Stimulated activated CD8-positive, alpha-beta memory T cell treated with anti-CD3 and anti-CD28 coated beads, Interleukin-15, amount 100 ng/mL, for 1 hour (primary cell): ENCODE results near the gene SH3BP2.

Source experiments
- DNase-seq: peaks from one replicate; pipeline ENCODE4 v3.0.0-alpha.2; 2020; ENCODE audit warnings: low read depth

SH3BP2 gene

DNA sequence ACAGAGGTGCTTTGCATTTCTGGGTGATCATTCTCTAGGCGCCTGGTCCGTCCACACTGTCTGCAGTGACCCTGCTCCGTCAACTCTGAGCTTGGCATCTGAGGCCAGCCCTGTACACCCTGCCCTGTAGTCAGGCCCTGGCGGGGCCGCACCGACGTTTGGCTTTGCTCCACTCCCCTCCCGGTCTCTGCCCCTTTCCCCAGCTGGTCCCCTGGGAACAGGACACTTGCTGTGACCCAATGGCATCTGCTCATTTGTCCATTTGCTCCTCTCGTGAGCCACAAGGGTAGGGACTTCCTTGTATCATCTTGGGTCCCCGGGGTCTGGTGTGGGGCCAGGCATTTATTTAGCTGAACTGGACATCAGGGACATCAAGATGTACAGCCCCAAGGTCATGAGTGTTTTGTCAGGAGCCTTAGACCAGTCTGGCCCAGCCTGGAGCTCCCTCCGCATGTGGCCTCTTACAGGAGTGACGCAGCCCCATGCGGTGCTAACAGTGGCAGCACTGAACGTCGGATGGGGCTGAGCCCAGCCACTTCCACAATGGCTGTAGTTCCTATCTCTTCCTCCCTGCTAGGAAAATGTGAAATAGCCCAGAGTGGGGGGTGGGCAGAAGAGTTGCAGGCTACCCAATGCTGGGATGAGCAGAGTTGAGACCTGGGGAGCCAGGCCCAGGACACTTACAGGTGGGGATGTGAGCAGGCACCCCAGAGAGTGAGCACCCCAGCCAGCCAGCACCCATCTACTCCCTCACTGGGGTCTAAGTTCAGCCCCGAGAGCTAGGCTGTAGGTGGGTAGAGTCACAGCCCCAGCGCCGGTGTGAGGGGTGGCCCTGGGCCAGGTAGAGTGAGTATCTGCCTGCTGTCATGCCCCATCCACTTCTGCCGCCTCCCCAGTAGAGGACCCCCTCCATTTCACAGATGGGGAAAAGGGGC lies 2.0 kb upstream of the SH3BP2 start:
- no peak for DNase-seq

GRCh38 chr4:2791518-2792395 lies 1.1 kb upstream of the SH3BP2 start:
- no peak for DNase-seq

- DNase-seq = no peak
Measured at GRCh38 chr4:2792396-2792710, 532 bp upstream of the SH3BP2 start.

- no peak for DNase-seq
Measured at GRCh38 chr4:2793586-2794485, 951 bp downstream of the SH3BP2 start.

GRCh38 chr4:2794486-2795299 lies 1.8 kb downstream of the SH3BP2 start:
- no peak for DNase-seq

DNA sequence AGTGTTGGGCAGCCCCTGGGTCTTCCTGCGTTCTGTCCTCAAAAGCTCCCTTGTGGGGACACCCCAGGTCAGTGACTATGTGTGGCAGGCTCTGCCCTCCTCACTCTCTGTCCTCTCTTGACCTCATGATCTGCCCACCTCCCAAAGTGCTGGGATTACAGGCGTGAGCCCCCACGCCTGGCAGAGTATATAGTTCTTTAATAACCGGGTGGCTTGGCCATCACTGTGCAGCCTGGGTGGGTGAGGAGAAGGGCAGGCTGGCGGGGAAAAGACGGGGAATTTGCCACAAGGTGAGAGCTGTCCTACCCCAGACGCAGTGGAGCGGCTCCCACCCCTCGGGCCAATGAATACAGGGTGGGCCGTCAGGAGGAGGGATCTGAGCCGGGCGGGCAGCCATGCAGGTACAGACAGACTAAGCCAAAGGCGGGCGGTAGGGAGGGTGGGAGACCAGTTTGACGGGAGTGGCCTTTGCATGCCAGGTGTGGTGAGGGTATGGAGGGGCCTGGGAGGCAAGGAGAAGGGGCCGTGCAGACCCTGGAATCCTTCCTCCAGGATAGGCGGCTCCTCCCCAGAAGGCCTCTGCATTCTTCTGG lies 2.5 kb downstream of the SH3BP2 start:
- no peak for DNase-seq

DNA sequence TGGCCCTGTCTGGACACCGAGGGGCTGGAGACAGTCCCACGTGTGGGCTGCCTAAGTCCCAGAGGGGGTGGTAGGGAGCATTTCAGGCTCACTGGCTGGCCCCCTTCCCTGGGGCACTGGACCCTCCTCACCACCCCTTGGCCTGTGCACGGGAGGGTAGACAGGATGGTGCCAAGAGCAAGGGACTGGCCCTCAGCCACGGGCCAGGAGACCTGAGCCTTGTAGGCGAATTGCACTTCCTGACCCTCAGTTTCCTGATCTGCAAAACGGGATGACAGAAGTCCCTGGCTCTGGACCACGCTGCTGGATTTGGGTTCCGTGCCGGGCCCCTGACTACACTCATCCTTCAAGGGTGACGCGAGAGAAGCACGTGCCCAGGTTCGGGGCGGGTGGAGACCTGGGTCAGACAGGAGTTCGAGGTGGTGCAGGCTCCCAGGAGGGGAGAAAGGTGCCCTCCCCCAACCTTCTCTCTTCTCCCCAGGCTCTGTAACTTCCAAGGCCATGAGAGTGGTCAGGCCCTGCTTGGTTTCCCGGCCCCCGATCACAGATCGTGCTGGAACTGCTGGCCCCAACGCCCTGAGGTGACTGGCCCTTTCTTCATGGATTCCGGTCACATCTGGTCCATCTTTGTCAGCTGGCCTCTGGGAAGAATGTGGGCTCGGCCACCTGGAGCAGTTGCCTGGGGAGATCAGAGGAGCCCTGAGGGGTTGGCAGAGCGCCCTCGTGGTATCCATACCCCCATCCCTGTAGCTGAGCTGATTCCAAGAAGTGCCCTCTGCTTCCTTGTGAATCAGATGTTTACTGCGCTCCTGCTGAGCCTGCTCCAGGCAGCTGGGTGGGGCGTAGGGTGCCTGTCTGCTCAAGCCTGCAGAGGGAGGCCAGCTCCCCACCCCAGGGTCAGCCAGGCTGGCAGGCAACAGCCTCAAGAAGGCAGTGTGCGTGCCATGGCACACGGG lies 3.3 kb downstream of the SH3BP2 start:
- no peak for DNase-seq

- no peak for DNase-seq
Measured at GRCh38 chr4:2796849-2797544, 4.1 kb downstream of the SH3BP2 start.

DNA sequence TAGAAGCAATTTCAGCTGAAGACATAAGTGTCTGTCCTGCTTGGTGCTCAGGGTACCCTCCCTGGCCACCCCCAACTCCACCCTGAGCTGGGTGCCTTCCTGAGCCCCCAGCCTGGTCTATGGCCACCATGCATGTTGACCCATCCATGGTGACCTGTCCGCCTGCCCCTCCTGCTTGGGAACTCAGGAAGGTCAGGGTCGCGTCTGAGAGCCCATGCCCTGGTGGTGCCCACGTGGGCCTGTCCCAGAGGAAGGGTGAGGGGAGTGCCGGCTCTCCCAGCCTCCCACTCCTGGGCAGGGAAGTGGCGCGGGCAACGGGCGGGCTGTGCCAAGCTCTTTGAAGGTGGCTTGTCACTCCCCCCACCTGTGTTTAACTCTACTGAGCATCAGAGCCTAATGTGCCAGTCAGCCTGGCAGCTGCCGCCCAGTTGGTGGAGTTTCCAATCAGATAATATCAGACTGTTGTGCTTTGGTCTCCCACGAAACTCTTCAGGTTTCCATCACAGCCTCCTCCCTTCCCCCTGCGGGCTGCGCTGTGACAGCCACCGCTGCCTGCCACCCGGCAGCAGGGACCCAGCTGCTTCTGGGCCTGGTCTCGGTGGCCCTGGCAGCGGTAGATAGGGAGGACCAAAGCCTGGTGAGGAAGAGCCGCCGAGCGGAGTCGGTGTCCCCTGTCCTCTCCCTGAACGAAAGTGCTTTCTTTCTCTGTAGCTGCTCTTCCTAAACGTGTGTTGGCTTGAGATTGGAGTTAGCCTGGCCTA lies 4.8 kb downstream of the SH3BP2 start:
- no peak for DNase-seq

DNA sequence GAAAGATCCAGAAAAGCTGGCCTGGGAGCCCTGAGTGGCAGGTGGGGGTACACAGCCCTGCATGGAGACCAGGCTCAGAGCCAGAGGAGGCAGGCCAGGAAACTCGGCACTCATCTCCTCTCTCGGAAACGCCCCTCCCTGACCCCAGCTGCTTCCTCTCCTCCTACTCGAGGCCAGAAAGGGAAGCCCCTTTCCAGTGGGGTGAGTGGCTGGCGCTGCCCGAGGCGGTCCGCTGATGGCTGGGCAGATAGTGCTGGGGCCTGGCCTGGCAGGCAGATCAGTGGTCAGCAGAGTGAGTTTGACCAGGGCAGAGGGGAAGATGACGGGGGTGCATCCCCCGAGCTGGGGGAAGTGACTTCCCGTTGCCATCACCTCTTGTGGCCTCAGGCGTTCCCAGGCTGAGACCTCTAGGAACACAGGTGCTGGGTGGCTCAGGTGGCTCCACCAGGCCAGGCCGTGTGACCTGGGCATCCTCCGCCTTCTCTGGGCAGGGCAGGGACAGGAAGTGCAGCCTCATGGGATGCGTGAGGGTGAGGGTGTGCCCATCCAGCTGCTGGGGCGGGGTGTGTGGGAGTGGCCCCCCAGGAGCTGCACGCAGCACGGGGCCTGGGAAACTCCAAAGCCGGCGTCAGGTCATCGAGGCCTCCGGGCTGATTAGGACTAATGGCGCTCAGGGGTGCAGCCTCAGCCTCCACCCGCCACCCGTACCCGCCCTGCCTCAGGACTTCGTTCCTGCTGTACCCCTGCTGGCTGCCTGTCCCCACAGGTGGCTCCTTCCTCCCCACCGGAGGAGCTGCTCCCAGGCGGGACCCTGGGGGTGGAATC lies 5.7 kb downstream of the SH3BP2 start:
- no peak for DNase-seq

GRCh38 chr4:2799224-2799911 lies 6.5 kb downstream of the SH3BP2 start:
- no peak for DNase-seq

- DNase-seq = no peak
Measured at GRCh38 chr4:2799971-2800690, 7.2 kb downstream of the SH3BP2 start.

- no peak for DNase-seq
Measured at GRCh38 chr4:2800691-2801596, 8.1 kb downstream of the SH3BP2 start.

GRCh38 chr4:2802618-2803531 lies 10.0 kb downstream of the SH3BP2 start:
- no peak for DNase-seq
